ENCODE measurements around the gene SEMA3D.

GRCh38 chr7:85213500-85213899 lies 26.6 kb upstream of the SEMA3D start:
- TF ChIP-seq CTCF (IDR thresholded peaks at IDR 0.05) (no peak), POLR2A (IDR thresholded peaks at IDR 0.05) (no peak), POLR2AphosphoS5 (IDR thresholded peaks at IDR 0.05) (no peak)

Measured in breast epithelium (tissue), 3 donors.